ENCODE data around the gene TBX2. TPM values are rescaled to one million over a fixed set of nuclear protein-coding genes. Genes with fewer than 3 reads are reported as not detected.

Gene TBX2
- total and polyA plus RNA-seq, 10 of the 15 experiments (the other 5 are each of a cell fraction or from before 2014, with no cell fraction given): 0.13 TPM; not detected in 9

GRCh38 chr17:61458000-61458399 lies 58.4 kb downstream of the TBX2 start:
- CTCF ChIA-PET: no interaction called here
- ATAC-seq: no peak
- peak; percentile 15; the same call in 1 of the 2 replicates for TF ChIP-seq NFXL1 (IDR thresholded peaks at IDR 0.05; ENCODE audit: borderline replicate concordance)
- TF ChIP-seq JUND (IDR thresholded peaks at IDR 0.05; ENCODE audit: low read depth, low read length): no peak
- SMC1A ChIA-PET (ENCODE audit: uncharacterized antibody, unreplicated experiment): no interaction called here
- Histone ChIP-seq H3K9me3 (replicated peaks; ENCODE audit: control insufficient read depth, insufficient read depth, low read length) (no peaks in the 10 kb centered on the region), H3K79me2 (ENCODE audit: control insufficient read depth, insufficient read depth, low read length) (no peaks in the 10 kb centered on the region), H3K9ac (ENCODE audit: control insufficient read depth, insufficient read depth, low read length) (no peak overlapping the region), H4K20me1 (ENCODE audit: control insufficient read depth, insufficient read depth) (no peaks in the 10 kb centered on the region), H3K27ac (ENCODE audit: control insufficient read depth, insufficient read depth) (no peak overlapping the region), H3K4me3 (no peak overlapping the region), H3K4me1 (ENCODE audit: control insufficient read depth, insufficient read depth, low read length) (no peaks in the 10 kb centered on the region), H3K27me3 (replicated peaks in 1 of 2; ENCODE audit: control insufficient read depth in 2 of 2, insufficient read depth in 2 of 2, low read length in 1 of 2) (peaks cover 29 to 43% of the 10 kb centered on the region in 2 experiments), H2AFZ (ENCODE audit: control insufficient read depth, low read depth, low read length) (no peak overlapping the region), H3K4me2 (ENCODE audit: control insufficient read depth, insufficient read depth) (no peak overlapping the region), H3K36me3 (ENCODE audit: control insufficient read depth in 2 of 2, insufficient read depth in 2 of 2, low read length in 1 of 2) (no peaks in the 10 kb centered on the region)
- FAIRE-seq: no peak
- 14% methylated on average over 10 of the region's 14 CpGs for WGBS (ENCODE audit: insufficient coverage, insufficient replicate concordance, low lambda C conversion rate, missing lambda C conversion rate)
- BruUV-seq (replicated peaks): no TSS peak
- intact Hi-C loops (cut with micrococcal nuclease; ENCODE audit: unreplicated experiment) (no loop called here), in situ Hi-C loops (cut with MboI) (no loop called here)
- no peak for DNase-seq (ENCODE audit: low read depth, low spot score)
- RAD21 ChIA-PET (ENCODE audit: unreplicated experiment): no interaction called here
- POLR2A ChIA-PET: no interaction called here

GRCh38 chr17:61458421-61459141 lies 58.9 kb downstream of the TBX2 start:
- WGBS (ENCODE audit: insufficient coverage, insufficient replicate concordance, low lambda C conversion rate, missing lambda C conversion rate): 2% methylated on average over 5 of the region's 5 CpGs
- ChIA-PET POLR2A (no interaction called here), CTCF (interaction anchor here (1.7 kb wide), 1 partner anchor 9 kb away, joined by 4 read pairs; no protein-coding TSS in a partner anchor), RAD21 (ENCODE audit: unreplicated experiment) (no interaction called here), SMC1A (ENCODE audit: uncharacterized antibody, unreplicated experiment) (no interaction called here)
- Histone ChIP-seq H3K9me3 (replicated peaks; ENCODE audit: control insufficient read depth, insufficient read depth, low read length) (no peaks in the 10 kb centered on the region), H3K36me3 (ENCODE audit: control insufficient read depth in 2 of 2, insufficient read depth in 2 of 2, low read length in 1 of 2) (no peaks in the 10 kb centered on the region), H3K9ac (ENCODE audit: control insufficient read depth, insufficient read depth, low read length) (no peak overlapping the region), H3K4me2 (ENCODE audit: control insufficient read depth, insufficient read depth) (no peak overlapping the region), H3K27me3 (replicated peaks in 1 of 2; ENCODE audit: control insufficient read depth in 2 of 2, insufficient read depth in 2 of 2, low read length in 1 of 2) (peaks cover 33 to 42% of the 10 kb centered on the region in 2 experiments), H3K27ac (ENCODE audit: control insufficient read depth, insufficient read depth) (no peak overlapping the region), H3K79me2 (ENCODE audit: control insufficient read depth, insufficient read depth, low read length) (no peaks in the 10 kb centered on the region), H2AFZ (ENCODE audit: control insufficient read depth, low read depth, low read length) (no peak overlapping the region), H3K4me1 (ENCODE audit: control insufficient read depth, insufficient read depth, low read length) (no peaks in the 10 kb centered on the region), H4K20me1 (ENCODE audit: control insufficient read depth, insufficient read depth) (no peaks in the 10 kb centered on the region), H3K4me3 (no peak overlapping the region)
- TF ChIP-seq ETV6 (conservative IDR thresholded peaks at IDR 0.05 in 1 of 2, IDR thresholded peaks at IDR 0.05 in 1 of 2; ENCODE audit: borderline replicate concordance in 1 of 2, low read depth in 1 of 2) (peak in 1 of 2 experiments; percentile 42; a peak in 1 of 4 replicates), ZBTB40 (IDR thresholded peaks at IDR 0.05; ENCODE audit: borderline replicate concordance) (no peak), NFXL1 (IDR thresholded peaks at IDR 0.05; ENCODE audit: borderline replicate concordance) (peak; percentile 61)
- intact Hi-C loops (cut with micrococcal nuclease; ENCODE audit: unreplicated experiment) (no loop called here), in situ Hi-C loops (cut with MboI) (no loop called here)
- ATAC-seq (no peak), FAIRE-seq (no peak), DNase-seq (ENCODE audit: low read depth, low spot score) (no peak)
- BruUV-seq (replicated peaks): no TSS peak
